Limb (tissue), 2 donors: Measurements from ENCODE around the gene IMMP2L.
"Not testable (repeated sequence)": the region's sequence is repeated elsewhere in the genome, so short reads cannot be mapped to it uniquely, and the experiment has no call there.

Experiments
- DNase-seq, 2 donors: peaks; one replicate each; pipeline ENCODE4 v3.0.0-alpha.2; 2016; ENCODE audit errors: extremely low spot score in 2 of 2

Gene IMMP2L

DNA sequence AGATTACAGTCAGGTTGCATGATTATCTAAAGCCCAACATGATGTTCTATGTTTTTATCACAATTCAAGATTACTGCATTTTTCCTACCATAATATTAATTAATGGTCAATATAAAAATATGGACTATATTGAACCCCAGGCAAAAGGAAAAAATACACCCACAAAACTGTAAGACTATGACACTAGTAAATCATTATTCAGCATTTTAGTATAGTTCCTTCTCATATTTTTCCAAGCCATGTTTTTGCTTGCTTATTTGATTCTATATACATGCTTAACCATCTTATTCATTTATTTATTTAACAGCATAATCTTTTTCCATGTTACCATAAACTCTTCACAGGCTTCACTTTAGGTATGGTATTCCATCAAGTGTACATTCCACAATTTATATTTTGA lies 101.6 kb downstream of the IMMP2L start:
- DNase-seq = no peak

DNA sequence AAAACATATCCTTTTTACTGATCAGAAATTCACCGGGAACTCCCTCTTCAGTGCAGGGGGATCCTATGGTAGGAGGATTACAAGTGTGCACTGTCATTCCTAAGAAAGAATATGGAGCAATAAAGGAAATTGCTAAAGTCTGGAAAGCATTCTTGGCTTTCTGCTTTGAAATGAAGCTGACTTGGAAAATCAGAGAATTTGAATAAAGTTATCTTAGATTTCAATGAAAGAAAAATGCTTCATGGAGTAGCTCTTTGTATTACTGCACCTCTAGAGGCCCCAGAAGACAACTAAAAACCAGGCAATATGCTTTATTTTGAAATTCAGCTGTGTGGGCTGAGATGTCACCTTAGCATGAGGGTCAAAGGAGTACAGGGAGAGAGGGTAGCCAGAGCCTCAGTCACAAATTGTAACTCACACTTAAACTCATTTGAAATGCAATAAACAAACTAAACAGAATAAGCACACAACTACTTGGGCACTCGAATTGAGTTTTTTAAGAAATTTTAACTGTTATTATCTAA lies 102.5 kb downstream of the IMMP2L start:
- no peak for DNase-seq

DNA sequence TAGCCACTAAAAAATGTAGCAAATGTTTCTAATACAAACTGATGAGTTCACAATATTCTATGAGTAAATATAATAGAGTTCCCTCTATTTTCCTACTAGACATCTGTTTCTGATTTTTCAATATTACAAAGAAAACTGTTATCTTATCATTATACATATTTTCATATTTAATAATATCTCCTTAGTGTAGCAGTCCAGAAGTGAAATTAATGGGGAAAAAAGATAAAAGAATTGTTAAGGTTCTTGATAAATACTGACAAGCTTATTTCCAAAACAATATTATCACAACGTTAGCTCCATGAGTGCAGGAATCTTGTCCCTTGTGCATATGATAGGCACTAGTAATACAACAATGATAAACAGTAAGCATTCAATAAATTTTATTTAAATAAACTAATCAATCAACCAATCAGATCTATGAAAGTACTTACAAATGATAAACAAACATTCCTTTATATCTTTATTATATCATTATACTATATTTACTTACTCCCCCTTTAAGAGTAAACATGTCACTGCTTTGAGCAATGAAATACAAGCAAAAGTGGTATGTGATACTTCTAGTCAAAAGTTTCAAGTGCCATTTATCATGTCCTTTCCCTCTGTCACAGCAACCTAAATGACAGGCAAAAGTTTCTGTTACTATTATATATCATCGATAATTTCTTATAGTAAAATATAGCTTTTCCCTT lies 103.1 kb downstream of the IMMP2L start:
- DNase-seq = no peak

DNA sequence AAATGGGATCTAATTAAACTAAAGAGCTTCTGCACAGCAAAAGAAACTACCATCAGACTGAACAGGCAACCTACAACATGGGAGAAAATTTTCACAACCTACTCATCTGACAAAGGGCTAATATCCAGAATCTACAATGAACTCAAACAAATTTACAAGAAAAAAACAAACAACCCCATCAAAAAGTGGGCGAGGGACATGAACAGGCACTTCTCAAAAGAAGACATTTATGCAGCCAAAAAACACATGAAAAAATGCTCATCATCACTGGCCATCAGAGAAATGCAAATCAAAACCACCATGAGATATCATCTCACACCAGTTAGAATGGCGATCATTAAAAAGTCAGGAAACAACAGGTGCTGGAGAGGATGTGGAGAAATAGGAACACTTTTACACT lies 111.6 kb downstream of the IMMP2L start:
- DNase-seq = not testable (repeated sequence)

DNA sequence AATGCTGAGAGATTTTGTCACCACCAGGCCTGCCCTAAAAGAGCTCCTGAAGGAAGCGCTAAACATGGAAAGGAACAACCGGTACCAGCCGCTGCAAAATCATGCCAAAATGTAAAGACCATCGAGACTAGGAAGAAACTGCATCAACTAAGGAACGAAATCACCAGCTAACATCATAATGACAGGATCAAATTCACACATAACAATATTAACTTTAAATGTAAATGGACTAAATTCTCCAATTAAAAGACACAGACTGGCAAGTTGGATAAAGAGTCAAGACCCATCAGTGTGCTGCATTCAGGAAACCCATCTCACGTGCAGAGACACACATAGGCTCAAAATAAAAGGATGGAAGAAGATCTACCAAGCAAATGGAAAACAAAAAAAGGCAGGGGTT lies 114.8 kb downstream of the IMMP2L start:
- DNase-seq = not testable (repeated sequence)

DNA sequence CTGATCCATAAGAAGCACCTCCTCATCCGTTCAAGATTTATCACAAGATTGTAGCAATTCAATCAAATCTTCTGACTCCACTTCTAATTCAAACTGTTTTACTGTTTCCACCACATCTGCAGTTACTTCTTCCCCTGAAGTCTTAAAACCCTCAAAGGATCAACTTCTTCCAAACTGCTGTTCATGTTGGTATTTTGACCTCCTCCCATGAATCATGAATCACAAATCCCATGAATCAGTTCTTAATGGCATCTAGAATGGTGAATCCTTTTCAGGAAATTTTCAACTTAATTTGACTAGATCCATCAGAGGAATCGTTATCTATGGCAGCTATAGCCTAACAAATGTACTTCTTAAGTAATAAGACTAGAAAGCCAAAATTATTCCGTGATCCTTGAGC lies 122.3 kb downstream of the IMMP2L start:
- no peak for DNase-seq

DNA sequence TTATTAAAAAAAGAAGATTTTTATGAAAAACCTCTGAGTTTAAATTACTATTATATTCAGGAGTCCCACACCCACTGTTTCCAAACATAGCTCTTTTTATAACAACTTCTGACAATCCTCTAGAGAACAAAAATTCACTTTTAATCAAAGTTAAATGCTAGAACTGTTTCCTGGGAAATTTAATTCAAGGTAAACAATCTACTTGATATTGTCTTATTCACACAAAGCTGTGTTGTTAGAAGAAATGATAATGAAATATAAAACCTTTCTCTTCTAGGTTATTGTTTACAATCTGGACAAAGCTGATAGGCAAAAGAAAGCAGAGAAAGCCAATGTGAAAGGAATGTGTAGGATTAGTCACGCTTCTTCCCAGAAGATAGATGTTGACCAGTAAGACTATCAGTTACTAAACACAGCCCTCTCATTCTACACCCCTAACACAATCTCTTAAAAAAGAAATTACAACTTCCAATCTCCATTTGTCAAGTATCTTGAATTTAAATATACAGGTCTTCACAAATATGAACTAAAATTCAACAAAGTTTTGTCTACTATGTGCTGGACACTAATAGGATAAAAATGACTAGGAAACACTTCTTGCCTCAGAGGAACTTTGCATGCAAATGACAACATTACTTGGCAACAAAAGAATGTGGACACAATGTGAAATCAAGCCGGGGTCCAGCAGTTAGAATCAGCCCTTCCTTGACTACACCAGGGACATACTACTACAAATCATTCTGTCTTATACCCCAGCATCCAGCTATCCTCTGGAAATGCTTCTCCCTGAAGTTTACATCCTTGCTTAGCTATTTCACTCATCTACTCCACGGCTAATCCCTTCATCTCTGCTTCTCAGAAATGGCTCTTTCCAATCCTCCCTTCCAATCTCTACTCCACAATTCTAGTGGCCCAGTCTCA lies 123.7 kb downstream of the IMMP2L start:
- DNase-seq = no peak

DNA sequence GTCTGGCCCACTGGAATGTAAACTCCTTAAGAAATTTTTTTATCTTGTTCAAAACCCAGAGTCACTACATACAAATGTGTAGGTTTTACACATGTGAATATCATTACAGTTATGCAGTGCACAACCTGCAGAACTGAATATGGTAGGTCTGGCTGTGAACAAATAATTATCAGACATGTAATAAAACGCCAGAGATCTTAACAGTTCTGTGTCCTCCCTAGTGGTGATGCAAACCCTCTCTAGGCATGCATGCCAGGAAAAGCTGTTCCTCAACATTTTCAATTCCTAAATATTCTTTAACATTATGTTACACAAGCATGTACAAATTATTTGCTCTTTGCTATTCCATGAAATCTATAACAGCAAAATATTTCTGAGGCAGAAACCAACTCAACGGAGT lies 124.6 kb downstream of the IMMP2L start:
- no peak for DNase-seq

DNA sequence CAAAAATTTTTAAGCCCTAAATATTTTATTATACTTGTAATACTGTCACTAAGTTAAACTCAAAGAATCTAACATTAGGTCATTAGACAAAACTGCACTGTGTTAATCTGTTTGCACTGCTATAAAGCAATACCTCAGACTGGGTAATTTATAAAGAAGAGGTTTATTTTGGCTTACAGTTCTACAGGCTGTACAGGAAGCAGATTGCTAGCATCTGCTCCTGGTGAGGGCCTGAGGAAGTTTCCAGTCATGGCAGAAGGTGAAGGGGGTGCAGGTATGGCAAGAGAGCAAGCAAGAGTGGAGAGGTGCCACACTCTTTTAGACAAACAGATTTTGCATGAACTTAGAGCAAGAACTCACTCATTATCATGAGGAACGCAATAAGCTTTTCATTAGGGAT lies 125.7 kb downstream of the IMMP2L start:
- no peak for DNase-seq

DNA sequence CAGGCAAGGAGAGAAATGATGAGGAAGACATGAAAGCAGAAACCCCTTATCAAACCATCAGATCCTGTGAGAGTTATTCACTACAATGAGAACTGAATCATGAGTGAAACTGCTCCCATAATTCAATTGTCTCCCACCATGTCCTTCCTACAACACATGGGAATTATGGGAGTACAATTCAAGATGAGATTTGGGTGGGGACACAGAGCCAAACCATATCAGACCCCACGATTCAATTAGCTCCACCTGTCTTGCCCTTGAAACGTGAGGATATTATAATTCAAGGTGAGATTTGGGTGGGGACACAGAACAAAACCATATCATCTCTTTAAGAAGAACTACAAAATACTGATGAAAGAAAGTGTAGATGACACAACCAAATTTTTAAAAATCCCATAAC lies 128.9 kb downstream of the IMMP2L start:
- DNase-seq = no peak

DNA sequence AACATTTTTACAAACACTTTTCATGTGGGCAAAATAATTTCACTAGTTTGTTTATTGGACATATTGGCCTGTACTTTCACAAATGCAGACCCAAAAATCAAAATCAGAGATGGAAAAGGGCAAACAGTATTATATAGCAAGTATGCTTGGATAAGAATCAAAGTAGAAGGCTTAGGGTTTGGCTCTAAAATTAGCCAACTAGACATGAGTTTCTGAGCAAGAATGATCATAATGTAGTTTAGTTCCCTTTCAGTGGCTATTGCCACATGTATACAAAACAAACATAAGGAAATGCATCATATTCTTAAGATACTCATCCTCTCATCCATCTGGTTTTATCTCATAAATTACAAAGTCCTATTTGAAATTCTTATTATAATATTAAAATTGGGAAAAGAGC lies 132.5 kb downstream of the IMMP2L start:
- no peak for DNase-seq

DNA sequence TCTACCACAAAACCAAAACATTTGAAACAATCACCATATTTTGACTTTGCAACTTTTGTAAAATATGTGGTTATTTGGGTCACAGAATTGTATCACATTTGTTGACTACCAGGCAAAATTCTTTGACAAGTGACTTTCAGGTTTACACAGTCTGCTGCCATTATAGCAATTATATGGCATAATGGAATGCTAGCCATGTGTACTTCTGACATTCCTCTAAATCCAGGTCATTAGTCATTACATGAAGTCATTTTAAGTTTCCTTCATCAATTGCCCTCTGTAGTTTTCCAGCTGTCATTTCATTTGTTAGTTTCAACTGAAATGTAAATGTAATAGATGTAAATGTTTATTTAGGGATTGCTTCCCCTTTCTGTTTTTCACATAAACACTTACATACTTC lies 137.5 kb downstream of the IMMP2L start:
- DNase-seq = no peak

DNA sequence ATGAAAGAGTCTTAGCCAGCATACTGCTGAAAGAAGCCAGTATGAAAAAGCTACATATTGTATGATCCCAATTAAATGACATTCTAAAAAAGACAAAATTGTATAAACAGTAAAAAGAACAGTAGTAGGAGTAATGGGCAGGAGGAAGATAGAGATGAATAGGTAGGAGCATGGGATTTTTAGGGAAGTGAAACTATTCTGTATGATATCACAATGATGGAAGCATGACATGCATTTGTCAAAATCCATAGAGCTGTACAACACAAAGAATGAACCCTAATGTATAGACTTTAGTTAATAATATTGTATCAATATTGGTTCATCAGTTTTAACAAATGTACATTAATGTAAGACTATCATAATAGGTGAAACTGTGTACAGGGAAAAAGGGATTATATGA lies 147.9 kb downstream of the IMMP2L start:
- no peak for DNase-seq

DNA sequence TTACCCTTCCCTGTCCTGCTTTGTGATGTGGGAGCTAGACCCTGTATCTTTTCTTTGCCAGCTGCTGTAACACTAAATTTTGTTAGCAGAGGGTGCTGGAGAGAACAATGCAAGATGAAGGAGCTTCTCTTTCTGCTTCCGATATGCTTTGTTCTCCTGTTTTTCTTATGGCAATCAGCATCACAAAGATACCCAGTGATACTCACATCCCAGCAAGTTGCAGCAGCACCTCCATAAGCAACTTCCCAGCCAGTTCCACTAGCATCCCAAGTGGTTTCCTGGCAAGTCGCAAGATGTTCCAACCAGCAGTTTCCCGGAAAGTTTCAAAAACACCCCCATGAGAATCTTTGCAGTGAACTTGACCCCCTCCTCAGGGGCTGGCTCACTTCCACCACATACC lies 148.6 kb downstream of the IMMP2L start:
- no peak for DNase-seq

DNA sequence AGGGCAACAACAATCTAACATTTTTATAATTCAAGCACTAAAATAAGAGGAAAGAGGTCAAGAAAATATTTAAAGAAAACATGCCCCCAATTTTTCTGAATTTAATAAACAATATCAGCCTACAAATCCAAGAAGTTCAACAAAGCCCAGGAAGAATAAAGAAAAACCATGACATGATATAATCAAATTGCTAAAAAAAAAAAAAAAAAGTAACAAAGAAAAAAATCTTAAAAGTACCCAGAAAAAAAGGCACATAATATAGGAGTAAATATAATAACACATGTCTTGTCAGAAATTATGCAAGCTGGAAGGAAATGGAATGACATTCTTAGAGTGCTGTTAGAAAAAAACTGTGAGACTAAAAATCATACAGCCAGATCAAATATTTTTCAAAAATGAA lies 151.4 kb downstream of the IMMP2L start:
- no peak for DNase-seq

DNA sequence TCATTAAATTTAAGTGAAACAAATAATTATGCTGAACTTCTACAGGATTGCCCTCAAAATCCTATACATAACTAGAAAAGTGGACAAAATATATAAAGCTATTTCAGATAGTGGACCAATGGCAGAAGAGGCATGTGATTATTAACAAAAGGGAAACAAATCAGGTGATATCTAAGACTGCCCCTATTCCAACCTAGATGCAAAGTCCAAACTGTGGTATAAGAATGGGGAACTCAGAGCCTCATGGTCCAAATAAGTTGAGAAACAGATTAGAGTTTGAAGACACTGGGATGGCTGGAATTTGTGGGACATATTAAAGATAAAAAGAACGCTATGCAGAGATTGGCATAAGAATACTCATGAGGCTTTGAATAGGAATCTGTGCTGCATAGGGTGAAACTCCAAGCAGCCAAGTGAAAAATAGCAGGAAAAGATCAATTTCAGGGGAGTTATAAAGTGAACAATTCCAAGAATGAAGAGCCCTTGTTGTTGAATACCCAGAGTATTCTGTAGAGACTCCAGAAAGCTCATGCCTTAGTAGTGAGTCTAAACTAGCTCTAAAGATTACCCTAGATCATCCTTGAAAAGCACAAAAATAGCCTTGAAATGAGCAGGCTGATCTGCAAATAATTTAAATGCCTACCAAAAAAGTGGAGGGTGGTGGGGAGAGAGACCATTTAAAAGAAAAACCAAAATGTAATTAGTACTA lies 152.4 kb downstream of the IMMP2L start:
- no peak for DNase-seq

DNA sequence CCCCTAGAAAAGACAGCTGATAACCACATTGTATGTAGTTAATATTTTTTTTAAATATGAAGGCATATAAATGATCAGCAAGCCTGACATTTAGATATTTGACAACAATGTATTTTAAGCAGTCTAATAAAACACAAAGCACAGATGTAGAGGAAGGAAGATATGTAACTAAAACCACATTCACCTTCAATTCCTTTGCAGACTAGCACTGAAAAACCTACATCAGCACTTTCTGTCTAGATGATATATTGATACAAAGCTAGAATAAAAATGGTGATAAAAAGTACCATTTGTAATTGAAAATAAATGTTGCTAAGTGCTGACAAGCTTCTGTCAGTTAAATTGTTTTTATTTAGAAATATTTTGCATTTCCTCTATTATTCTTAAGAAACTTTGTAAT lies 153.6 kb downstream of the IMMP2L start:
- DNase-seq = no peak

DNA sequence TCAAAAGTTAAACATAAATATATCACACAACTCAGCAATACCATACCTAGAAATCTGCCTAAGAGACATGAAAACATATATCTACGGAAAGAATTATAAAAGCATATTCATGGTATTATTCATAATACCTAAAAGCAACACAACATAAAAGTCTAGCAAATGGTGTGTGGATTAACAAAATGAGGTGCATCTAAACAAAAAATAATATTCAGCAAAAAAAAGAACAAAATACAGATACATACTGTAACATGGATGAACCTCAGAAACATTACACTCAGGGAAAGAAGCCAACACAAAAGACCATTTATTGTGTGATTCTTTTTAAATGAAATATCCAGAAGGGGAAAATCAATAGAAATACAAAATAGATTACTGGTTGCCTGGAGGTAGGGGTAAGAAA lies 155.0 kb downstream of the IMMP2L start:
- no peak for DNase-seq

DNA sequence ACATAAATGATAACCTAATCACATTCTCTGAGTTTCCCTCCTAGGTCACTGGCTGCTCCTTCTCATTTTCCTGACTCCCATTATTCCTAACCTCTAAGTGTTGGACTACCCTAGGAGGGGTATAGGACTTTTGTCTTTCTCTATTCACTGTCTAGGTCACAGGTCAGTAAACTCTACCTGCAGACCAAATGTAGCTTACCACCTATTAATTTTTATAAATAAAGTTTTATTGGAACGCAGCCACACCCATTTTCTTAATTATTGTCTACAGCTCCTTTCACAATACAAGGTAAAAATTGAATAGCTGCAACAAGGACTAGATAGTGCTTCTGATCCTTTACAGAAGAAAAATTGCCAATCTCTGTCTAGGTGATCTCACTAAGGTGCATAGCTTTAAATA lies 156.7 kb downstream of the IMMP2L start:
- no peak for DNase-seq

DNA sequence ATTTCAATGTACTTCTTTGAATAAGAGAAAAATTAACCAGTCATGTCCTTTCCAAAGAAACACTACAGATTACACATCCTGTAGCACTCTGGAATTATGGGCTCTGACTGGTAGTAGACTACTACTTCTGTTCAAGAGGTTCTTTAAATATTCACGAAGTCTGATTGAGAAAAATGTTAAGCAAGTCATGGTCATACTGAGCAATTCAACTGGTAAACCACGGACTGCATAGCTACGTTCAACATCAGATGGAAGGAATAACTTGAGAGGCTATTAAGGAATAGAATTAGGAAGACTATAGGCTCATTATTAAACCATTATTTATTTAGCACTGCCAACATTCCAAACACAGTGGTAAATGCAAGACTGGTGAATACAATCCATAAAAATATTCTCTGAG lies 160.8 kb downstream of the IMMP2L start:
- DNase-seq = no peak

DNA sequence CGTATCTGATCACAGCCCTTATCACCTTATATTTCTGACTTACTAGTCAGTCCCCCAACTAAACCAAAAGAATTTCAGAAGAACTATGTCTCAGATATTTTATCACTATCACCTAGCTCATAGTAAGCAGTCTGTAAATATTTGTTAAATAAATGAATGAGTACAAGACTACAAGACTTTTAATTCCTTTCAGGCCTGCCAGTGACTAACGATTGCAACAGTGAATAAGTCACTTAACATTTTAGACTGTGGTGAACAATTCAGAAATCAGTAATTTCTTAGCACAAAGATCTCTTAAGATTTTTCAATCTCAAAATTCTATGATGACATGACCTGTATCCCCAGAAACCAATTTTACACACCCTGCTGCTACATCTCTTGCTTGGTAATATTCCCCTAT lies 162.2 kb downstream of the IMMP2L start:
- DNase-seq = no peak

DNA sequence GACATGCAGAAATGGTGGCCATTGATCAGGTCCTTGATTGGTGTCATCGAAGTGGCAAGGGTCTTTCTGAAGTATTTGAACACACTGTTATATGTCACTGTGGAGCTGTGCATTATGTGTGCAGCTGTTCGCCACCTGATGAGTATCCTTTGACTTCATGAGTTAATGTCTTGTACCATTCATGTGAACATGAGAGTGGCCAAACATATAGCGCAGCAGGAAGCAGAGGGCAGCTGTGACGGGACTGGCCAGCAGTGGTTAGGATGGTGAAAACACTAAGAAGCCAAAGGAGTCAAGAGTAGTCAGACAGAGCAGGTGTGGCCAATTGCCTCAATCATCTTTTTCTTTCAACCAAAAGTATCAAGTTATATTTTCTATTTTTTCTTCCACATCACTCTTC lies 167.4 kb downstream of the IMMP2L start:
- no peak for DNase-seq
